IPS-NIHi11 (cell line): ENCODE measurements around the gene RAD51B.
A peak's percentile ranks its signal among the peaks of the same experiment; 100 is the strongest.

Source experiments
- DNase-seq: peaks from one replicate; pipeline ENCODE4 v3.0.0; 2012; ENCODE audit warnings: mixed read lengths, low spot score

The RAD51B gene

GRCh38 chr14:68333262-68333661 lies 513.7 kb downstream of the RAD51B start:
- DNase-seq: no peak

GRCh38 chr14:68335312-68335711 lies 515.7 kb downstream of the RAD51B start:
- no peak for DNase-seq

- DNase-seq: no peak
Measured at GRCh38 chr14:68336165-68336564, 516.6 kb downstream of the RAD51B start.

GRCh38 chr14:68337279-68337678 lies 517.7 kb downstream of the RAD51B start:
- no peak for DNase-seq

GRCh38 chr14:68340262-68340661 lies 520.7 kb downstream of the RAD51B start:
- DNase-seq: no peak

DNA sequence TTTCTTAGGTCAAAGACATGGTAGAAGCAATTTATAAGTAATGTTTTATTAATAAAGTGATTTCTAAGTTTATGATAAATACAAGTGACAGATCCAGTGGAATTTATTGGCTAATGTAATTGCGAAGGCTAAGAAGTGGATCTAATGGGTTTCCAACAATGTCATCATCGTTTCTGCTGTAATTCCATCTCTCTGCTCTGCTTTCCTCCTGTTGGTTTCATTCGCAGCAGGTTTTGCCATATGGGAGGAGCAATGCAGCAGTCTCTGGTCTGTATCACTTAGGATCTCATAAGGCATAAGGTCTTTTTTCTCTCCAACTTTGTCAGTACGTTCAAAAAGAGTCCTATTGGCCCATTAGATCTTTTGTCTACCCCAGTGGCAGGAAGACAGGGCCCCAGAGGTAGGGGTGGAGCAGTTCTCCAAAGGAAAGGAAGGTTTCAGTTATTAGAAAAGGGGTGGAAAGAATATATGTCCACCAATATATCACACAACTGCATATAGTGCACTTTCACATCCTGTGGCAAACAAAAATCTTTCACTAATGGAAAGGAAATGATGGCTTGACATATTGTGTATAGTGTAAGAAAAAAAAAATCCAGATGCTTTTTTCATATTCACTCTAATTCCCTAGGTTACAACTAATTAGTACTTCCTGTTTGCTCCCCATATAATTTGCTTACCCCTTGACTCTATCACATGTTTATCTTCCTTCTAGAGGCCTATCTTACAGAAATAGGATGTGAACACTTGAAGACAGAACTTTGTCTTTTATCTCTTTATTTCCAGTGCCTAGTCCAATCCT lies 522.0 kb downstream of the RAD51B start:
- no peak for DNase-seq

DNA sequence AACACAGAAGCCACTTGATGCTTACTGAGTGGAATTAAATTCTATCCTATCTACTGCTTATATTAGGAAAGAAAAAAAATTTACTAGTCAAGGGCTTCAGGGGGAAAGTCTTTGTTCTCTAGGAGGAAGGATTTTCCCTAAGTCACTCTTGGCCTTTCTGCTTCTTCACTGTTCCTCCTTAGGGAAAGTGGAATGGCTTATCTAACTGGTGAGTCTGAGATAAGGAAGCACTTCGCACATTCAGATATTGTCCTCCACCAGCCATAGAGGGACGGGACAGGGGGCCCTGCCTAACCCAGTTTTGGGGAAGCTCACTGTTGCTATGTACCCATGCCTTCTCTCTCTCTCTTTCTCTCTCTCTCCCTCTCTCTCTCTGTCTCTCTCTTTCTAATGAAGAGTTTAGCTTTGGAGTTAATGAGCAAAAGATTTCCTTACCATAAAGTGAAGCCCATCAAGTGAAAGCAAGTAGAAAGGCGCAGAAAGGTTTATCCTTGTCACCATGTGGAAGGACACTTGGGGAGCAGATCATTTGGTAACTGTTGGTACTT lies 522.7 kb downstream of the RAD51B start:
- no peak for DNase-seq

- DNase-seq: no peak
Measured at GRCh38 chr14:68343534-68344118, 524.0 kb downstream of the RAD51B start.

DNA sequence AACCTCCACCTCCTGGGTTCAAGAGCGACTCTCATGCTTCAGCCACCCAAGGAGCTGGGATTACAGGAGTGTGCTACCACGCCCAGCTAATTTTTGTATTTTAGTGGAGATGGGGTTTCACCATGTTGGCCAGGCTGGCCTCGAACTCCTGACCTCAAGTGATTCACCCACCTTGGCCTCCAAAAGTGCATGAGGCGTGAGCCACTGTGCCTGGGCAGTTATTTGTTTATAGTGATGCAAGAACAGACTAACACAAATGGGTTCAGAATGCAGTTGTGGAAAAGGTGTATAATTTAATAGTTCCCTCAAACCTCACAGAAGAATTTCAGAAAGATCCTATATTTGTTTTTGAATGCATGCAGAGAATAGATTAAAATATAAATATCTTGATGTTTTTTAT lies 526.2 kb downstream of the RAD51B start:
- no peak for DNase-seq

DNA sequence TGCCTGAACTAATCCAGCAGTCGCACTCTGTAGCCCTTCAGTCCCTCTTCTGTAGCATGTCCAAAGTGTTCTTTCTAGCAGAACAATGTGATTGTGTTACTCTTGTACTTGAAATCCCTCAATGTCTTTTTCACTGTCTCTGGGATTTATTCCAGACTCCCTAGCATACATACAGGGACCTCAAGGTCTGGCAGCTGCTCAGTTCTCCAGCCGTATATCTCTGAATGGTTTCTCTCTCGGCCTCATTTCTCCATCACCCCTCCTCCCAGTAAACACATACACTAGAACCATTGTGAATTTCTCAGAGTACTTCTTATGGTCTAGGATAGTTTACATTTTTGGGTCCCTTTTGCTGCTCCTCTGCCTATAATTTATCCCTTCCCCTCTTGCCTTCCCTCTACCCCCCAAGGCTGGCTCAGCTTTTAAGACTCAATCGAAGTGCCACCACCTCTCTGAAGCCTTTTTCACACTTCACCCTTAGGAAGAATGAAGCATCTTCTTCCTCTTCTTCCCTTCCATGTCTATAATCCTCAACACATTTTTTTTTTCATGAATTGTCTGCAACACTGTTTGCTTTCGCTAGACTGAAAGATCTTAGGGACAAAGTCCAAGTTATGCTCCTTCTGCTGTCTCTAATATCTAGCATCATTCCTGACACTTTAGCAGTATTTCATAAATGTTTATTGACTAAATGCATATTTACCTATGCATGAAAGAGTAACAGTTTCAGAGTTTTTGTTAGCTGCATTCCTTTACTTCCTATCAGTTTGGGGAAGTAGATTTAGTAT lies 527.2 kb downstream of the RAD51B start:
- no peak for DNase-seq

- no peak for DNase-seq
Measured at GRCh38 chr14:68349900-68350629, 530.5 kb downstream of the RAD51B start.

DNA sequence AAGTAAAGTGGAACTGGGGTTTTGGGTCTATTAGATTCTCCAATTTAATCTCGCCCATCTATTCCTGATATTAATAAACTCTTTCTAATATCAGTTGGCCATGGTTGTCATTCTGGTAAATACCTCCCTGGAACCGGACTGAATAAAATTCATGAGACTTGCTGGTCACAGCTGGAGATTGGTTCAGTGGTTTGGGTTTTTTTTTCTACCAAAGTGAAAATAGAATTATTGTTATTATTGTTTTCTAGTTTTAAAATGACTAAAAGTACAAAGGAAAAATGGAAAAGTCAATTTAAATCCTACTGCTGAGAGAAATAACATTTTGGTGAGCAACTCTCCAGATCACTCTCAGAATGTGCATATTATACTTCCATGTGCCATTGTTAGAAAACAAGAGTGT lies 535.8 kb downstream of the RAD51B start:
- no peak for DNase-seq

- DNase-seq: no peak
Measured at GRCh38 chr14:68357777-68358176, 538.2 kb downstream of the RAD51B start.

DNA sequence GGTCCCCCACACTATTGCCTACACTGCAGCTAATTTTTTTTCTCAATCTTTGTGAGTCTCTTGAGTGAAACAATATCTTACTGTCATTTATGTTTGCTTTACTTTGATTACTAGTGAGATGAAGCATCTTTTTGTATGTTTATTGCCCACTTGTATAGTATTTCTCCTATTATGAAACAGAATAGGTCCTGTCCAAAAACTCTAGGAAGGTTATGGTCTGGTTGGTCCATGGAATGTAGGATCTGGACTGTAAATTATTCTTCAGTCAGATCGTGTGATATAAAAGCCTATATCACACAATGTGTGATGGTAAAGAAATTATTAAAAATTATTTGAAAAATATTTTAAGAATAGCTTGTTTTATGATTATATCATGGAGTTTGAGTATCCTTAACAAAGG lies 538.9 kb downstream of the RAD51B start:
- DNase-seq: no peak

DNA sequence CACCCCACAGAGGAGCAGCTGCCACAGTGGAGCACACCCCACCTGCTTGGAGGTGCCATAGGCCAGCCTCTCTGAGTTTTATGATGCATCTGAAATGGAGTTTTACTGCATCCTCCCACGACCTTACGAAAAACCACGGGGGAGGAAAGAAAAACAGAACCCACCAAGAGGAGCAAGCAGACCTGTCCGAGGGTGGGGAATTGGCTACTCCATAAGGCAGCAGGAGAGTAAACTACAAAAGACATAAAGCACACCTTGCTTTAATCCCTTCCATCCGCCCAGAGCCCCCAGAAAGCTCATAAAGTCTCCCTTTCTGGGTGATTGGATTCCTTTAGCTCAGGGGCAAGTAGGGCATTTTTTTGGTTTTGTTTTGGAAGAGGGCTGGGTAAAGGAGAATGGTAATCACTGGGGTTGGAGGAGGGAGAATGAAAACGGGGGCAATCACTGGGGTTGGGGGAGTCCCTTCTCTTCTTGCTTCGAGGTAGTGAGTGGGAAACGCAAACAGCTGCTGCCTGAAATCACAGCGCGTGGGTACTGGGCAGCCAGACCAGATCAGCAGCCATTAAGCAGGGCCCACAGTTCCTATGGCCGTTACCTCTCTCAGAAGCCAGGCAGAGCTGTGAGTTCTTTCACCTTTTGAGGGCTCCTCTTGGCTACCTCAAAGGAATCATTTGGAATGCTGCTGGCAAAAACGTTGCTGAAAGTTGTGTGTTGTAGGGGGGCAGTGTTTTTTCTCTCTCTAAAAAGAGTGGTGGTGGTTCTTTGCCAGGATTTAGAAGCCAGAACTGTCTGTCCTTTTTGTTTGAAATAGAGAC lies 539.6 kb downstream of the RAD51B start:
- no peak for DNase-seq

DNA sequence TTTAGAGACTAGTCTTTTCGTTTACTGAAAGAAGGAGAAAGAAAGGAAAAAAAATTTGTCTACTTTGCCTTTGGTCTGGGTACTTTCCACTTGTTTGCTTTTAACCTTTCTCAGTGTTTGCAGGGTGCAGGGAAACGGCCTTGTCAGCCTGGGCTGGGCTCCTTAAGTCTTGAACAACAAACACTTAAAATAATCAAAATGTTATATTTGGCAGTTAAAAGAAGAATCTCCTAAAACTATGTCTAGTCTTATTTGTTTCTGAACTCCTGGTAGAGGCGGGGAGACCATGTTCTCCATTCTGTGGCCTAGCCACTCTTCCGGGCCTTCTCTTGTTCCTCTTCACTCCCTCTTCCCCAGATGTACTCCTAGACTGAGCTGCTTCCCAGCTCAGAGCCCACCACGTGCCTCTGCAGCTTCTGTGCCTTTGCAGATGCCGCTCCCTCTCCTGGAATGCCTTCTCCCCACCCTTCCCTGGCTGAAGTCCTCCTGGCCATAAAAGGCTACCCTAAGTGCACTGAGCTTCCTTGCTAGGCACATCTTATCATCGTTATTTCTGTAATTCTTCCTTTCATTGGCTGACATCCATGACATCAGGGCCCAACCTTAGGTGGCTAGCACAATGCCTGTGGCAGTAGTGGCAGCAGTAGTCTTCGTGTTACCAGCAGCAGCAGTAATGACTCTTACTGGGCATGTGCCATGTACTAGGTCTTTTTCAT lies 540.4 kb downstream of the RAD51B start:
- peak; percentile 27 for DNase-seq

GRCh38 chr14:68361231-68361630 lies 541.7 kb downstream of the RAD51B start:
- DNase-seq: no peak

DNA sequence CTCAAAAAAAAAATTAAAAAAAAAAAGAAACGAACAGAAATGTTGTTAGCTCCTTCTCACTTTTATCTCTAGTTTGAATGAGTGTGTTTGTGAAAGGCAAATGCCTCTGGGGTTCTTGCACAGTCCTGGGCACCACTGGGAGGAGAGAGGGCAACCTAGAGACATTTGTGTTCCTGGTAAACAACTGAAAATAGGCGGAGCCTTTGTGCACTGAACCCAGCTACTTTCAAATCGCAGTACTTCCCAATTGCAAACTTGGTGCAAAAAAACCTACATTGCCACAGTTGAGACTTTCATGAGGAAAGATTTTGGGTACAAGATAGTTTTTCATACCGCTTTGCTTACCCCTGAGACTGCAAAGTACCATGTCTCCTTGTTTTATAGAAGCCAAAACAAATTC lies 543.3 kb downstream of the RAD51B start:
- DNase-seq: no peak

GRCh38 chr14:68363466-68363842 lies 543.9 kb downstream of the RAD51B start:
- DNase-seq: peak; percentile 41
